Measurements from ENCODE around the gene RNF10.

GRCh38 chr12:120618954-120619615, 84.9 kb downstream of the RNF10 start:
- TF ChIP-seq GATA2 (IDR thresholded peaks at IDR 0.05; ENCODE audit: low read depth, low read length): no peak
- no peak for TF ChIP-seq GATA3 (IDR thresholded peaks at IDR 0.05; ENCODE audit: low read depth, low read length)
